GM12878 (cell line): ENCODE data around the gene MTIF3.

Source experiments
- EZH2 ChIP-seq: IDR thresholded peaks from 2 replicates; pipeline ENCODE4 v1.6.1; 2012; ENCODE audit warnings: low read depth, mild to moderate bottlenecking, control low read depth, inconsistent platforms, low read length, borderline replicate concordance; ENCODE audit not compliant: control insufficient read depth
- POLR2A ChIP-seq: IDR thresholded peaks from 2 replicates; pipeline ENCODE4 v1.6.1; 2011; ENCODE audit warnings: low read depth, mild to moderate bottlenecking, low read length
- POLR2AphosphoS5 ChIP-seq: IDR thresholded peaks from 2 replicates; pipeline ENCODE4 v1.6.1; 2011; ENCODE audit warnings: mild to moderate bottlenecking, low read length, inconsistent platforms
- REST ChIP-seq: IDR thresholded peaks from 2 replicates; pipeline ENCODE4 v1.6.1; 2012; ENCODE audit warnings: mild to moderate bottlenecking, low read depth, low read length

GRCh38 chr13:27449936-27450828 lies at the start of gene MTIF3:
- TF ChIP-seq EZH2 (no peak), POLR2A (peak; percentile 98), REST (no peak; the same call in 1 of the 2 replicates), POLR2AphosphoS5 (peak; percentile 97)
